HepG2 (cell line): ENCODE measurements around the gene TBCD. TPM values are rescaled to one million over a fixed set of nuclear protein-coding genes. Genes with fewer than 3 reads are reported as not detected.

Experiments used
- ATAC-seq: fragments of 200-7000 bp; cut with Tn5 transposase; 3 replicates; pipeline ENCODE4 v1.9.1; 2020; ENCODE audit warnings: mild to moderate bottlenecking, moderate library complexity
- BruUV-seq: library from RNA; stranded (reverse); fragments of 400-500 nt; replicated peaks from 2 replicates; lab custom pipeline; 2021; lab: Mats Ljungman, UMichigan
- CTCF ChIA-PET: fragments of 300-600 bp; formaldehyde crosslinking; extraction: SDS; loops from one replicate; lab custom pipeline; 2021; ENCODE audit warnings: low total read pairs, inconsistent platforms, low intra/inter-chr PET ratio; lab: Yijun Ruan, JAX
- POLR2A ChIA-PET: fragments of 350-600 bp; sonication (Branson Sonifier 250); formaldehyde crosslinking; loops from one replicate; lab custom pipeline; 2020; ENCODE audit warnings: antibody characterized with exemption, inconsistent platforms; lab: Yijun Ruan, JAX
- DNase-seq: peaks from one replicate; pipeline ENCODE4 v3.0.0-alpha.2; 2015; ENCODE audit warnings: low spot score
- FAIRE-seq: peaks from 3 replicates; lab custom pipeline; 2011; peaks lifted over from hg19 to GRCh38; lab: Jason Lieb, UNC
- H2AFZ ChIP-seq: one replicate; pipeline ENCODE4 v1.6.1; 2011; ENCODE audit warnings: low read length, inconsistent platforms
- H3K27ac ChIP-seq: fragments of 300-600 bp; 3 replicates; pipeline ENCODE4 v1.8.0; 2011; ENCODE audit warnings: mixed run types, mild to moderate bottlenecking, mixed read lengths, low read length, inconsistent platforms; ENCODE audit not compliant: insufficient read depth; ENCODE audit errors: extremely low read length
- H3K27me3 ChIP-seq, 2 experiments: fragments of 200-600 bp in 1 of 2; 2 replicates in 1 of 2; 3 replicates in 1 of 2; pipeline versions ENCODE4 v1.6.0 to v1.8.0; 2011; ENCODE audit warnings: low read length in 2 of 2, mild to moderate bottlenecking in 2 of 2, moderate library complexity in 2 of 2, inconsistent platforms in 1 of 2; ENCODE audit not compliant: insufficient read depth in 2 of 2, control insufficient read depth in 1 of 2
- H3K36me3 ChIP-seq, 2 experiments: fragments of 200-600 bp in 1 of 2; replicated peaks in 1 of 2; 2 replicates in 1 of 2; 3 replicates in 1 of 2; pipeline versions ENCODE4 v1.5.1 to v1.8.0; 2011; ENCODE audit warnings: low read length in 2 of 2, inconsistent platforms in 1 of 2; ENCODE audit not compliant: insufficient read depth in 2 of 2, control insufficient read depth in 1 of 2
- H3K4me1 ChIP-seq: 2 replicates; pipeline ENCODE4 v1.5.1; 2012; ENCODE audit warnings: low read length, inconsistent platforms; ENCODE audit not compliant: insufficient read depth
- H3K4me2 ChIP-seq: 2 replicates; pipeline ENCODE4 v1.6.0; 2011; ENCODE audit warnings: low read depth, low read length, inconsistent platforms
- H3K4me3 ChIP-seq, 3 experiments: fragments of 200-600 bp in 1 of 3; sonication (generic), shearing (Covaris generic) in 1 of 3; replicated peaks in 1 of 3; 2 replicates each; pipeline ENCODE4 v1.5.1; 2011 to 2016; ENCODE audit warnings: low read length in 3 of 3, inconsistent platforms in 2 of 3, low read depth in 2 of 3, mild to moderate bottlenecking in 2 of 3, control low read depth in 1 of 3, mixed read lengths in 1 of 3; ENCODE audit not compliant: insufficient read depth in 1 of 3
- H3K79me2 ChIP-seq: one replicate; pipeline ENCODE4 v1.6.1; 2011; ENCODE audit warnings: low read length, inconsistent platforms; ENCODE audit not compliant: insufficient read depth
- H3K9ac ChIP-seq: 2 replicates; pipeline ENCODE4 v1.6.0; 2011; ENCODE audit warnings: mild to moderate bottlenecking, low read depth, low read length, inconsistent platforms; ENCODE audit not compliant: insufficient read depth
- H3K9me3 ChIP-seq: 2 replicates; pipeline ENCODE4 v1.5.1; 2012; ENCODE audit warnings: mild to moderate bottlenecking, low read length
- H4K20me1 ChIP-seq: 2 replicates; pipeline ENCODE4 v1.6.0; 2011; ENCODE audit warnings: inconsistent platforms, mild to moderate bottlenecking, low read length, moderate library complexity; ENCODE audit not compliant: insufficient read depth
- DMAP1 ChIP-seq: IDR thresholded peaks from 2 replicates; pipeline ENCODE4 v1.6.1; 2016
- FUBP1 ChIP-seq: sonication (generic); formaldehyde crosslinking; IDR thresholded peaks from 2 replicates; pipeline ENCODE4 v1.5.1; 2020; ENCODE audit warnings: missing genetic modification reagents, mild to moderate bottlenecking, borderline replicate concordance
- HNRNPUL1 ChIP-seq: fragments of 200-400 bp; formaldehyde crosslinking; IDR thresholded peaks from 2 replicates; pipeline ENCODE4 v1.6.1; 2017; ENCODE audit warnings: low read depth, mild to moderate bottlenecking, low read length, moderate library complexity
- HOXA7 ChIP-seq: sonication (generic); formaldehyde crosslinking; IDR thresholded peaks from 2 replicates; pipeline ENCODE4 v1.8.1; 2022; ENCODE audit warnings: mild to moderate bottlenecking, missing genetic modification reagents, moderate library complexity
- NFATC3 ChIP-seq: sonication (generic); formaldehyde crosslinking; IDR thresholded peaks from 2 replicates; pipeline ENCODE4 v1.5.1; 2020; ENCODE audit warnings: mild to moderate bottlenecking, missing genetic modification reagents
- ZBTB3 ChIP-seq: sonication (generic); formaldehyde crosslinking; IDR thresholded peaks from 2 replicates; pipeline ENCODE4 v1.4.0; 2020; ENCODE audit warnings: low read depth, mild to moderate bottlenecking, moderate library complexity, missing genetic modification reagents, borderline replicate concordance
- ZNF550 ChIP-seq: sonication (generic); formaldehyde crosslinking; IDR thresholded peaks from 2 replicates; pipeline ENCODE4 v1.4.0; 2020; ENCODE audit warnings: mild to moderate bottlenecking, missing genetic modification reagents, borderline replicate concordance
- ZNF619 ChIP-seq: sonication (generic); formaldehyde crosslinking; IDR thresholded peaks from 2 replicates; pipeline ENCODE4 v1.4.0; 2020; ENCODE audit warnings: mild to moderate bottlenecking, missing genetic modification reagents
- WGBS: methylation state at CpG from one replicate; pipeline ENCODE4 v1.1.6; 2017; ENCODE audit warnings: low lambda C conversion rate; 5-methylcytosine and 5-hydroxymethylcytosine counted together
- in situ Hi-C: cut with HindIII; loops from 2 replicates; pipeline ENCODE4 v1.10.0; 2017; ENCODE audit warnings: low pct_unique_long_range_greater_than_20kb; ENCODE audit not compliant: extremely low pct_ligation_motif_present
- intact Hi-C: fragments of 100-400 bp; cut with micrococcal nuclease; formaldehyde crosslinking; loops from one replicate; pipeline ENCODE4 v1.10.0; 2022; ENCODE audit not compliant: unreplicated experiment
- polyA plus RNA-seq, 8 experiments: library from polyadenylated mRNA; depleted of rRNA in 3 of 8; stranded (reverse) in 7 of 8; unstranded in 1 of 8; fragments of >200 nt; fragmentation: Illumina TruSeq in 4 of 8; extraction: Trizol in 4 of 8; gene quantifications; 2 replicates each; pipeline versions ENCODE4 v1.2.1 to v1.2.3, GENCODE V29; 2011 to 2016; ENCODE audit warnings: low read depth in 4 of 8, missing spikeins in 1 of 8, mixed read lengths in 1 of 8; ENCODE audit not compliant: insufficient read depth in 1 of 8
- total RNA-seq, 5 experiments: library from RNA; depleted of rRNA; stranded (reverse); fragments of >200 nt; fragmentation: Illumina TruSeq; extraction: Trizol; gene quantifications; 2 replicates each; pipeline ENCODE4 v1.2.3, GENCODE V29; 2016; ENCODE audit warnings: low read depth in 1 of 5
- TF ChIP-seq, protein P1 (sequence below): sonication (generic); formaldehyde crosslinking; IDR thresholded peaks from 2 replicates; pipeline ENCODE4 v1.5.0; 2020; ENCODE audit warnings: mild to moderate bottlenecking, missing genetic modification reagents, borderline replicate concordance

The TBCD gene
- total and polyA plus RNA-seq, 2 of the 13 experiments (the other 11 are each of a cell fraction or from before 2014, with no cell fraction given): 33.9 to 54.8 TPM

DNA sequence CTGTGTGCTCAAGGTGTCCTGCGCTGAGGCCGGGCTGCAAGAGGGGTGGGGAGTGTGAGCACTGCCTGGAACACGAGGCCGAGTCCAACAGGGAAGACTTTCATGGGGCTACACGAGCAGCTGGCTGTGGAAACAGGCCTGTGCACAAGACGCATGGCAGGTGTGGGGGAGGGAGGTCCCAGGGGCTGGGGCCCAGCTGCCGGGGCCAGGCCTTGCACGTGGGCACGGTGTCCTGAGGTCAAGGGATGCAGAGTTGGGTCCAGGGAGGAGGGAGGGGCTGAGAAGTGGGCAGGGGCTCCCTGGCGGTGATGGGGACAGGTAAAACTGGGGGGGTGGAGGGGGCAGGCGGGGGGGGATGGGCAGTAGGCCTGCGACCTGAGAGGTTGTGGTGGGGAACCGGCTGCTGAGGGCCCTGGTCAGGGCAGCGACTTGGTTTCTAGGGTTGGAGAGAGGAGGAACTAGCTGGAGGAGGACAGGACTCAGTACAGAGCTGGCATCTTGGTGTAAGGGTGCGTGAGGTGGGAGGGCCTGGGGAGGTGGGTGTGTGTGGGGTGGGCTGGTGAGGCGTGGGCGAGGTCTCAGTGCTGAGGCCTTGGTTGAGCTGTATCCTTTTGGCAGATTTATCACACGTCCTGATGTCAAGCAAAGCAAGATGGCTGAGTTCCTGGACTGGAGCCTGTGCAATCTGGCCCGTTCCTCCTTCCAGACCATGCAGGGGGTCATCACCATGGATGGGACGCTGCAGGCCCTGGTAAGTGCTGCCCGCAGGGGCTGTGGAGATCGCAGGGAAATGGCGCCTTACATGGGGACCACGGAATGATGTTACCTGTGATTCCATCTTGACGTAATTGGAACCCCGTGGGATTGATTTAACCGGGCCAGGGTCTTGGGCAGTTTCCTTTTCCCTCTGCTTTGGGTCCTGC, 29.4 kb downstream of the TBCD start:
- H3K27me3 ChIP-seq: no peaks in the 10 kb centered on the region
- FAIRE-seq (no peak), ATAC-seq (peak; percentile 56), DNase-seq (no peak)
- no peaks in the 10 kb centered on the region for H3K4me1 ChIP-seq
- no peak overlapping the region for H3K9ac ChIP-seq
- H3K9me3 ChIP-seq: no peaks in the 10 kb centered on the region
- intact Hi-C loops: no loop called here
- H3K27ac ChIP-seq: no peak overlapping the region
- H3K4me2 ChIP-seq: no peak overlapping the region
- H3K79me2 ChIP-seq: no peaks in the 10 kb centered on the region
- ChIA-PET CTCF (interaction anchor here (0.7 to 2.6 kb wide), 6 partner anchors 113 to 424 kb away, joined by 3 to 21 read pairs (median 12); no protein-coding TSS in a partner anchor), POLR2A (no interaction called here)
- TF ChIP-seq, protein P1, sequence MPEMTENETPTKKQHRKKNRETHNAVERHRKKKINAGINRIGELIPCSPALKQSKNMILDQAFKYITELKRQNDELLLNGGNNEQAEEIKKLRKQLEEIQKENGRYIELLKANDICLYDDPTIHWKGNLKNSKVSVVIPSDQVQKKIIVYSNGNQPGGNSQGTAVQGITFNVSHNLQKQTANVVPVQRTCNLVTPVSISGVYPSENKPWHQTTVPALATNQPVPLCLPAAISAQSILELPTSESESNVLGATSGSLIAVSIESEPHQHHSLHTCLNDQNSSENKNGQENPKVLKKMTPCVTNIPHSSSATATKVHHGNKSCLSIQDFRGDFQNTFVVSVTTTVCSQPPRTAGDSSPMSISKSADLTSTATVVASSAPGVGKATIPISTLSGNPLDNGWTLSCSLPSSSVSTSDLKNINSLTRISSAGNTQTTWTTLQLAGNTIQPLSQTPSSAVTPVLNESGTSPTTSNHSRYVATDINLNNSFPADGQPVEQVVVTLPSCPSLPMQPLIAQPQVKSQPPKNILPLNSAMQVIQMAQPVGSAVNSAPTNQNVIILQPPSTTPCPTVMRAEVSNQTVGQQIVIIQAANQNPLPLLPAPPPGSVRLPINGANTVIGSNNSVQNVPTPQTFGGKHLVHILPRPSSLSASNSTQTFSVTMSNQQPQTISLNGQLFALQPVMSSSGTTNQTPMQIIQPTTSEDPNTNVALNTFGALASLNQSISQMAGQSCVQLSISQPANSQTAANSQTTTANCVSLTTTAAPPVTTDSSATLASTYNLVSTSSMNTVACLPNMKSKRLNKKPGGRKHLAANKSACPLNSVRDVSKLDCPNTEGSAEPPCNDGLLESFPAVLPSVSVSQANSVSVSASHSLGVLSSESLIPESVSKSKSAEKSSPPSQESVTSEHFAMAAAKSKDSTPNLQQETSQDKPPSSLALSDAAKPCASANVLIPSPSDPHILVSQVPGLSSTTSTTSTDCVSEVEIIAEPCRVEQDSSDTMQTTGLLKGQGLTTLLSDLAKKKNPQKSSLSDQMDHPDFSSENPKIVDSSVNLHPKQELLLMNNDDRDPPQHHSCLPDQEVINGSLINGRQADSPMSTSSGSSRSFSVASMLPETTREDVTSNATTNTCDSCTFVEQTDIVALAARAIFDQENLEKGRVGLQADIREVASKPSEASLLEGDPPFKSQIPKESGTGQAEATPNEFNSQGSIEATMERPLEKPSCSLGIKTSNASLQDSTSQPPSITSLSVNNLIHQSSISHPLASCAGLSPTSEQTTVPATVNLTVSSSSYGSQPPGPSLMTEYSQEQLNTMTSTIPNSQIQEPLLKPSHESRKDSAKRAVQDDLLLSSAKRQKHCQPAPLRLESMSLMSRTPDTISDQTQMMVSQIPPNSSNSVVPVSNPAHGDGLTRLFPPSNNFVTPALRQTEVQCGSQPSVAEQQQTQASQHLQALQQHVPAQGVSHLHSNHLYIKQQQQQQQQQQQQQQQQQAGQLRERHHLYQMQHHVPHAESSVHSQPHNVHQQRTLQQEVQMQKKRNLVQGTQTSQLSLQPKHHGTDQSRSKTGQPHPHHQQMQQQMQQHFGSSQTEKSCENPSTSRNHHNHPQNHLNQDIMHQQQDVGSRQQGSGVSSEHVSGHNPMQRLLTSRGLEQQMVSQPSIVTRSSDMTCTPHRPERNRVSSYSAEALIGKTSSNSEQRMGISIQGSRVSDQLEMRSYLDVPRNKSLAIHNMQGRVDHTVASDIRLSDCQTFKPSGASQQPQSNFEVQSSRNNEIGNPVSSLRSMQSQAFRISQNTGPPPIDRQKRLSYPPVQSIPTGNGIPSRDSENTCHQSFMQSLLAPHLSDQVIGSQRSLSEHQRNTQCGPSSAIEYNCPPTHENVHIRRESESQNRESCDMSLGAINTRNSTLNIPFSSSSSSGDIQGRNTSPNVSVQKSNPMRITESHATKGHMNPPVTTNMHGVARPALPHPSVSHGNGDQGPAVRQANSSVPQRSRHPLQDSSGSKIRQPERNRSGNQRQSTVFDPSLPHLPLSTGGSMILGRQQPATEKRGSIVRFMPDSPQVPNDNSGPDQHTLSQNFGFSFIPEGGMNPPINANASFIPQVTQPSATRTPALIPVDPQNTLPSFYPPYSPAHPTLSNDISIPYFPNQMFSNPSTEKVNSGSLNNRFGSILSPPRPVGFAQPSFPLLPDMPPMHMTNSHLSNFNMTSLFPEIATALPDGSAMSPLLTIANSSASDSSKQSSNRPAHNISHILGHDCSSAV (CRISPR knock-in tag): no peak
- no peak for TF ChIP-seq ZBTB3
- TF ChIP-seq NFATC3 (CRISPR knock-in tag): no peak
- no peak for TF ChIP-seq HOXA7 (CRISPR knock-in tag)
- TF ChIP-seq DMAP1 (CRISPR knock-in tag): peak; percentile 22; the same call in 1 of the 2 replicates
- TF ChIP-seq ZNF619: 0 out of 2 replicates have a peak, but pooled peaks have one; percentile 53
- no peak for TF ChIP-seq HNRNPUL1
- TF ChIP-seq FUBP1 (CRISPR knock-in tag): 0 out of 2 replicates have a peak, but pooled peaks have one; percentile 39
- TF ChIP-seq ZNF550 (CRISPR knock-in tag): peak; percentile 77; the same call in 1 of the 2 replicates
- WGBS: 83% methylated on average over 27 of the region's 27 CpGs
- in situ Hi-C loops: loop anchor here (5.0 kb wide), 1 partner anchor 146 kb away; no protein-coding TSS in a partner anchor
- H4K20me1 ChIP-seq: no peaks in the 10 kb centered on the region
- no peak overlapping the region for H2AFZ ChIP-seq
- no peak overlapping the region for H3K4me3 ChIP-seq
- H3K36me3 ChIP-seq: peaks cover 16 to 36% of the 10 kb centered on the region in 2 experiments; a peak in 4 of 5 replicates
- no TSS peak for BruUV-seq
